DND-41 (cell line): ENCODE measurements around the gene ANK3.

Experiments used
- ATAC-seq: fragments of 200-7000 bp; cut with Tn5 transposase; 3 replicates; pipeline ENCODE4 v1.9.1; 2021; ENCODE audit warnings: low read depth; ENCODE audit not compliant: insufficient read depth
- DNase-seq: peaks from one replicate; pipeline ENCODE4 v3.0.0-alpha.2; 2020
- H2AFZ ChIP-seq: 2 replicates; pipeline ENCODE4 v1.6.0; 2012; ENCODE audit warnings: low read depth, low read length
- H3K27ac ChIP-seq: 2 replicates; pipeline ENCODE4 v1.5.1; 2012; ENCODE audit warnings: low read length, inconsistent platforms
- H3K27me3 ChIP-seq: fragments of 200-600 bp; sonication (generic); 2 replicates; pipeline ENCODE4 v1.6.0; 2012; ENCODE audit warnings: low read length, mild to moderate bottlenecking, inconsistent platforms; ENCODE audit not compliant: insufficient read depth, poor library complexity
- H3K36me3 ChIP-seq: 2 replicates; pipeline ENCODE4 v1.5.1; 2012; ENCODE audit warnings: low read length, inconsistent platforms; ENCODE audit not compliant: insufficient read depth
- H3K4me1 ChIP-seq: 2 replicates; pipeline ENCODE4 v1.5.1; 2012; ENCODE audit warnings: mild to moderate bottlenecking, low read length; ENCODE audit not compliant: insufficient read depth
- H3K4me2 ChIP-seq: 2 replicates; pipeline ENCODE4 v1.6.0; 2012; ENCODE audit warnings: mild to moderate bottlenecking, moderate library complexity, low read length, inconsistent platforms; ENCODE audit not compliant: insufficient read depth
- H3K4me3 ChIP-seq, 2 experiments: fragments of 200-600 bp in 1 of 2; shearing (Covaris generic) in 1 of 2; 2 replicates each; pipeline ENCODE4 v1.5.1; 2012 to 2016; ENCODE audit warnings: inconsistent platforms in 2 of 2, low read length in 2 of 2, mild to moderate bottlenecking in 2 of 2, low read depth in 1 of 2, moderate library complexity in 1 of 2
- H3K79me2 ChIP-seq: 2 replicates; pipeline ENCODE4 v1.6.0; 2012; ENCODE audit warnings: low read length, inconsistent platforms; ENCODE audit not compliant: insufficient read depth
- H3K9ac ChIP-seq: 2 replicates; pipeline ENCODE4 v1.6.0; 2012; ENCODE audit warnings: low read depth, mild to moderate bottlenecking, inconsistent platforms, low read length, moderate library complexity
- H3K9me3 ChIP-seq: 2 replicates; pipeline ENCODE4 v1.5.1; 2012; ENCODE audit warnings: low read length, moderate library complexity, mild to moderate bottlenecking, inconsistent platforms; ENCODE audit not compliant: insufficient read depth, severe bottlenecking
- H4K20me1 ChIP-seq: 2 replicates; pipeline ENCODE4 v1.6.0; 2012; ENCODE audit warnings: low read length; ENCODE audit not compliant: insufficient read depth
- CTCF ChIP-seq: IDR thresholded peaks from 2 replicates; pipeline ENCODE4 v1.5.1; 2012; ENCODE audit warnings: borderline replicate concordance, low read length, moderate library complexity, mild to moderate bottlenecking; ENCODE audit not compliant: poor library complexity, severe bottlenecking; ENCODE audit errors: extremely low read depth
- EZH2 ChIP-seq: IDR thresholded peaks from 3 replicates; pipeline ENCODE4 v1.6.1; 2012; ENCODE audit warnings: borderline replicate concordance, low read depth, mild to moderate bottlenecking, moderate library complexity, low read length, inconsistent platforms; ENCODE audit not compliant: severe bottlenecking

Gene ANK3

GRCh38 chr10:60009710-60010383 is 379.8 kb downstream of the ANK3 start:
- Histone ChIP-seq H4K20me1 (no peaks in the 10 kb centered on the region), H3K27me3 (no peaks in the 10 kb centered on the region), H3K9ac (no peak overlapping the region), H3K79me2 (no peaks in the 10 kb centered on the region), H2AFZ (no peak overlapping the region), H3K36me3 (no peaks in the 10 kb centered on the region), H3K9me3 (no peaks in the 10 kb centered on the region), H3K4me2 (no peak overlapping the region), H3K4me1 (no peaks in the 10 kb centered on the region), H3K4me3 (no peak overlapping the region), H3K27ac (no peak overlapping the region)
- DNase-seq: no peak
- no peak for ATAC-seq
- TF ChIP-seq EZH2 (no peak), CTCF (no peak)

- ATAC-seq (no peak), DNase-seq (no peak)
- Histone ChIP-seq H3K4me3 (no peak overlapping the region), H3K9ac (no peak overlapping the region), H3K4me1 (no peaks in the 10 kb centered on the region), H4K20me1 (no peaks in the 10 kb centered on the region), H3K36me3 (no peaks in the 10 kb centered on the region), H3K9me3 (no peaks in the 10 kb centered on the region), H3K4me2 (no peak overlapping the region), H2AFZ (no peak overlapping the region), H3K27me3 (no peaks in the 10 kb centered on the region), H3K27ac (no peak overlapping the region), H3K79me2 (no peaks in the 10 kb centered on the region)
- TF ChIP-seq CTCF (no peak), EZH2 (no peak)
Measured at GRCh38 chr10:60009276-60009675, 380.4 kb downstream of the ANK3 start.

- no peak overlapping the region for H3K27ac ChIP-seq
- H3K27me3 ChIP-seq: no peaks in the 10 kb centered on the region
- no peak overlapping the region for H3K4me3 ChIP-seq
- TF ChIP-seq EZH2 (no peak), CTCF (no peak)
- H3K4me1 ChIP-seq: no peaks in the 10 kb centered on the region
- DNase-seq: no peak
- no peak overlapping the region for H3K4me2 ChIP-seq
- H3K9ac ChIP-seq: no peak overlapping the region
- no peaks in the 10 kb centered on the region for H4K20me1 ChIP-seq
- no peak overlapping the region for H2AFZ ChIP-seq
- H3K36me3 ChIP-seq: no peaks in the 10 kb centered on the region
- no peaks in the 10 kb centered on the region for H3K9me3 ChIP-seq
- ATAC-seq: no peak
- H3K79me2 ChIP-seq: no peaks in the 10 kb centered on the region
Measured at GRCh38 chr10:60008816-60009215, 380.9 kb downstream of the ANK3 start.

GRCh38 chr10:60006062-60006461 is 383.6 kb downstream of the ANK3 start:
- H3K4me1 ChIP-seq: no peaks in the 10 kb centered on the region

More at GRCh38 chr10:60006062-60006461, 383.6 kb downstream of the ANK3 start:
- DNase-seq (no peak), ATAC-seq (no peak)
- no peaks in the 10 kb centered on the region for H3K9me3 ChIP-seq
- no peaks in the 10 kb centered on the region for H3K79me2 ChIP-seq
- H3K4me3 ChIP-seq: no peak overlapping the region
- TF ChIP-seq EZH2 (no peak), CTCF (no peak)
- no peak overlapping the region for H3K27ac ChIP-seq
- no peaks in the 10 kb centered on the region for H3K36me3 ChIP-seq
- H4K20me1 ChIP-seq: no peaks in the 10 kb centered on the region
- no peak overlapping the region for H3K9ac ChIP-seq
- no peak overlapping the region for H3K4me2 ChIP-seq
- no peak overlapping the region for H2AFZ ChIP-seq
- no peaks in the 10 kb centered on the region for H3K27me3 ChIP-seq
